SU-DHL-6 (cell line): ENCODE measurements around the gene BOD1L1.

ENCODE experiments used
- H2AFZ ChIP-seq: fragments of 200-600 bp; sonication (generic); 2 replicates; pipeline ENCODE4 v1.6.1; 2014; ENCODE audit warnings: low read depth, mild to moderate bottlenecking, moderate library complexity, mixed read lengths, antibody characterized with exemption, low read length; ENCODE audit not compliant: severe bottlenecking
- H3F3A ChIP-seq: fragments of 200-600 bp; shearing (Covaris generic); 2 replicates; pipeline ENCODE4 v1.6.0; 2016; ENCODE audit warnings: antibody characterized with exemption, mild to moderate bottlenecking; ENCODE audit not compliant: insufficient read depth
- H3K27ac ChIP-seq: fragments of 200-600 bp; sonication (generic); 2 replicates; pipeline ENCODE4 v1.5.1; 2016; ENCODE audit warnings: low read depth, mild to moderate bottlenecking, low read length, moderate library complexity, mixed read lengths
- H3K27me3 ChIP-seq: fragments of 200-600 bp; sonication (generic), shearing (Covaris generic); 2 replicates; pipeline ENCODE4 v1.6.0; 2014; ENCODE audit warnings: mild to moderate bottlenecking, low read length
- H3K36me3 ChIP-seq: fragments of 200-600 bp; sonication (generic); 2 replicates; pipeline ENCODE4 v1.6.1; 2014; ENCODE audit warnings: mild to moderate bottlenecking, low read length, mixed read lengths
- H3K4me2 ChIP-seq: fragments of 300-600, 200-600 bp; shearing (Covaris generic), sonication (generic); 2 replicates; pipeline ENCODE4 v1.6.0; 2014; ENCODE audit warnings: low read length, low read depth, mild to moderate bottlenecking; ENCODE audit not compliant: poor library complexity, severe bottlenecking
- H3K4me3 ChIP-seq: fragments of 200-600 bp; sonication (generic); 2 replicates; pipeline ENCODE4 v1.5.1; 2014; ENCODE audit warnings: antibody characterized with exemption, low read length, mild to moderate bottlenecking, mixed read lengths; ENCODE audit not compliant: insufficient read depth, poor library complexity, severe bottlenecking
- H3K79me2 ChIP-seq: fragments of 200-600 bp; sonication (generic); 2 replicates; pipeline ENCODE4 v1.6.1; 2014; ENCODE audit warnings: mild to moderate bottlenecking, low read length, moderate library complexity; ENCODE audit not compliant: insufficient read depth
- H3K9ac ChIP-seq: fragments of 200-600 bp; sonication (generic); 2 replicates; pipeline ENCODE4 v1.7.0; 2014; ENCODE audit warnings: mild to moderate bottlenecking, low read length
- H3K9me2 ChIP-seq: fragments of 200-600 bp; sonication (generic); replicated peaks from 2 replicates; pipeline ENCODE4 v1.6.1; 2014; ENCODE audit warnings: low read length; ENCODE audit not compliant: insufficient read depth
- H3K9me3 ChIP-seq: fragments of 200-600 bp; sonication (generic); 2 replicates; pipeline ENCODE4 v1.6.1; 2014; ENCODE audit warnings: low read length, mixed read lengths; ENCODE audit not compliant: insufficient read depth
- H4K20me1 ChIP-seq: fragments of 200-600 bp; sonication (generic); 2 replicates; pipeline ENCODE4 v1.6.1; 2014; ENCODE audit warnings: low read depth, mild to moderate bottlenecking, antibody characterized with exemption, low read length, moderate library complexity, mixed read lengths
- EZH2phosphoT487 ChIP-seq: fragments of 200-600 bp; sonication (generic), shearing (Covaris generic); conservative IDR thresholded peaks from 2 replicates; pipeline ENCODE4 v1.6.1; 2018; ENCODE audit warnings: mild to moderate bottlenecking, antibody characterized with exemption, low read length, moderate library complexity, mixed read lengths
- TF ChIP-seq, protein P1 (sequence below): fragments of 200-600 bp; sonication (generic); IDR thresholded peaks from one replicate; pipeline ENCODE4 v1.5.1; 2017; ENCODE audit warnings: antibody characterized with exemption, mild to moderate bottlenecking, low read length, moderate library complexity; ENCODE audit not compliant: insufficient read depth, poor library complexity, severe bottlenecking

Gene BOD1L1

DNA sequence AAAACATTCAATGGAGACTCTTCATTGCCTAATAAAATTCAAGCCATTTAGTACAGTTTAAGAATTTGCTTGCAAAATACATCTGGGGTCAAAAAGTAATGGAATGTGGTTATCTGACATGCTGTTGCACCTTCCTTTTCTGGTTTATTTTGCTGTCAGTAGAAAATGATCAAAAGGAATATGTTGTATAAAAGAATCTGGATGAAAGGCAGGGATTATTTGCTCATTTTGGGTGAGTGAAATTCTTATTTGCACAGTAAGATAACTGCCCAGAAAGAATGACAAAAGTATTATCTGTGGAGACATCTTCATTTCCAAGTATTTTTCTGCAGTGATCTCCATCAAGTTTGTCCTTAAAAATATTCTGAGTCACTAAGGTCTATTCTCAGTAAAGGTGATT, 30.4 kb downstream of the BOD1L1 start:
- Histone ChIP-seq H3K9me3 (no peaks in the 10 kb centered on the region), H3K4me3 (no peak overlapping the region), H3K79me2 (no peaks in the 10 kb centered on the region), H3K27me3 (no peaks in the 10 kb centered on the region), H2AFZ (no peak overlapping the region), H4K20me1 (no peaks in the 10 kb centered on the region), H3K4me2 (no peak overlapping the region), H3K27ac (no peak overlapping the region), H3F3A (no peaks in the 10 kb centered on the region), H3K9me2 (no peaks in the 10 kb centered on the region), H3K9ac (no peak overlapping the region), H3K36me3 (peaks cover 12% of the 10 kb centered on the region)
- no peak for TF ChIP-seq EZH2phosphoT487
- TF ChIP-seq, protein P1, sequence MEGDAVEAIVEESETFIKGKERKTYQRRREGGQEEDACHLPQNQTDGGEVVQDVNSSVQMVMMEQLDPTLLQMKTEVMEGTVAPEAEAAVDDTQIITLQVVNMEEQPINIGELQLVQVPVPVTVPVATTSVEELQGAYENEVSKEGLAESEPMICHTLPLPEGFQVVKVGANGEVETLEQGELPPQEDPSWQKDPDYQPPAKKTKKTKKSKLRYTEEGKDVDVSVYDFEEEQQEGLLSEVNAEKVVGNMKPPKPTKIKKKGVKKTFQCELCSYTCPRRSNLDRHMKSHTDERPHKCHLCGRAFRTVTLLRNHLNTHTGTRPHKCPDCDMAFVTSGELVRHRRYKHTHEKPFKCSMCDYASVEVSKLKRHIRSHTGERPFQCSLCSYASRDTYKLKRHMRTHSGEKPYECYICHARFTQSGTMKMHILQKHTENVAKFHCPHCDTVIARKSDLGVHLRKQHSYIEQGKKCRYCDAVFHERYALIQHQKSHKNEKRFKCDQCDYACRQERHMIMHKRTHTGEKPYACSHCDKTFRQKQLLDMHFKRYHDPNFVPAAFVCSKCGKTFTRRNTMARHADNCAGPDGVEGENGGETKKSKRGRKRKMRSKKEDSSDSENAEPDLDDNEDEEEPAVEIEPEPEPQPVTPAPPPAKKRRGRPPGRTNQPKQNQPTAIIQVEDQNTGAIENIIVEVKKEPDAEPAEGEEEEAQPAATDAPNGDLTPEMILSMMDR, result no peak

DNA sequence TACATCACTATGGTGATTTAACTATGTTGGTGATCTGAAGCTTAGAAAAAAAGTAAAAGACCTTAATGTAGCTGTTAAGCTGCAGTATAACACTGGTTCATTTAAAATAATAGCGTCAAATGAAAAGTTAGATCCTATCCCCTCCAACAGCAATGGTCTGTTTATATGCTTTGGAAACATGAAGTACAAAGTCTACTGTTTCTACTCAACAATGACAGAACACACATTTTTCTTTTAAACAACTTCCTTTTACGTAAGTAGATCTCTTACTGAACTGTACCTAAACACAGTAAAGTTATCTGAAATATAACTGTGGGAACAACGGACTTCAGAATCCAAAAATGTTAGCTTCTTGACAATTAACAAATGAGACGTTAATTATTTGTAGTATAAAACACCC, 35.3 kb downstream of the BOD1L1 start:
- H2AFZ ChIP-seq, result no peak overlapping the region
- peaks cover 36% of the 10 kb centered on the region for H3K36me3 ChIP-seq
- H3K79me2 ChIP-seq, result no peaks in the 10 kb centered on the region
- no peaks in the 10 kb centered on the region for H3K9me3 ChIP-seq
- H3K27ac ChIP-seq, result no peak overlapping the region
- H3K9me2 ChIP-seq, result no peaks in the 10 kb centered on the region
- no peak for TF ChIP-seq EZH2phosphoT487
- TF ChIP-seq, protein P1, result no peak
- H3K4me2 ChIP-seq, result no peak overlapping the region
- H3K27me3 ChIP-seq, result no peaks in the 10 kb centered on the region
- no peak overlapping the region for H3K4me3 ChIP-seq
- H4K20me1 ChIP-seq, result no peaks in the 10 kb centered on the region
- no peaks in the 10 kb centered on the region for H3F3A ChIP-seq
- no peak overlapping the region for H3K9ac ChIP-seq

DNA sequence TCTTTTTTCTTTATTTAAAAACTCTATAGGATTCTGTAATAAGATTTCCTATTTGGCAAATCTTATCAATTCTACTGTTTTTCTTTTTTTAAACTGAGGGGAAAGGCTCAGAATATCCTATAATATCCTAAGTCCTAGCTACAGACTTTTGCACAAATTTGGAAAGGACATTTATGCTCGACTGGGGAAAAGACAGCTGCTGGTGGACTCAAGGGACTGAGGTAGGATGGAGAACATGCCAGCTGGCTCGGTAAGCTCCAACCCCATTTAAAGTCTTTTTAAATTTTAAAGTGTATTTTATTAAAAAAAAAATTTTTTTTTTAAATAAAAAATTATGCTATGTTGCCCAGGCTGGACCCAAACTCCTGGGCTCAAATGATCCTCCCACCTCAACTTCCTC, 36.8 kb downstream of the BOD1L1 start:
- Histone ChIP-seq H4K20me1 (no peaks in the 10 kb centered on the region), H3K9ac (no peak overlapping the region), H3K36me3 (peaks cover 44% of the 10 kb centered on the region), H3K4me2 (no peak overlapping the region), H3F3A (no peaks in the 10 kb centered on the region), H2AFZ (no peak overlapping the region), H3K79me2 (no peaks in the 10 kb centered on the region), H3K9me2 (no peaks in the 10 kb centered on the region), H3K4me3 (no peak overlapping the region), H3K9me3 (no peaks in the 10 kb centered on the region), H3K27me3 (no peaks in the 10 kb centered on the region), H3K27ac (no peak overlapping the region)
- TF ChIP-seq EZH2phosphoT487, result no peak
- TF ChIP-seq, protein P1, result no peak

DNA sequence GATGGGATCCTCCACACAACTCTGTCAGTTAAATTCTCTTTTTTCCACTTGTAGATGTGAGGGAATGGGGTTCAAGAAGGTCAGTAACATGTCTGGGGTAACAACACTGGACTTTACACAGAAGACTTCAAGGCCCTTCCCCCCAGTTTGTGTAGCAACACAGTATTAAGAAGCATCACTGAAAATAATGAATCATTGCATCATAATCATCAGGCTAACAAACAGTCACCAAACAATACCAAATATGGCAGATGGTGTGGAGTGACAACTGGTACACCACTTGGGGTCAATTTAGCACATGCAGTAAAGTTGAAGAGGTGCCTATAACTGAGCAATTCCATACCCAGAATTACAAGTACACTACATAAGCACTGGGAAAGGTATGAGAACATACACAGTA, 38.6 kb downstream of the BOD1L1 start:
- Histone ChIP-seq H3K9me3 (no peaks in the 10 kb centered on the region), H3K27ac (no peak overlapping the region), H3K79me2 (no peaks in the 10 kb centered on the region), H3K9me2 (no peaks in the 10 kb centered on the region), H3K27me3 (no peaks in the 10 kb centered on the region), H3K4me2 (no peak overlapping the region), H3K9ac (no peak overlapping the region), H2AFZ (no peak overlapping the region), H3F3A (no peaks in the 10 kb centered on the region), H3K36me3 (peaks cover 46% of the 10 kb centered on the region), H3K4me3 (no peak overlapping the region), H4K20me1 (no peaks in the 10 kb centered on the region)
- TF ChIP-seq, protein P1, result no peak
